Kasumi-1 (cell line): ENCODE results near the gene PCCA.
"Not testable (repeated sequence)": the region's sequence is repeated elsewhere in the genome, so short reads cannot be mapped to it uniquely, and the experiment has no call there.

ENCODE experiments used
- DNase-seq, 2 experiments: peaks; one replicate each; lab custom pipeline; 2025; lab: John Stamatoyannopoulos, UW

PCCA gene, protein sequence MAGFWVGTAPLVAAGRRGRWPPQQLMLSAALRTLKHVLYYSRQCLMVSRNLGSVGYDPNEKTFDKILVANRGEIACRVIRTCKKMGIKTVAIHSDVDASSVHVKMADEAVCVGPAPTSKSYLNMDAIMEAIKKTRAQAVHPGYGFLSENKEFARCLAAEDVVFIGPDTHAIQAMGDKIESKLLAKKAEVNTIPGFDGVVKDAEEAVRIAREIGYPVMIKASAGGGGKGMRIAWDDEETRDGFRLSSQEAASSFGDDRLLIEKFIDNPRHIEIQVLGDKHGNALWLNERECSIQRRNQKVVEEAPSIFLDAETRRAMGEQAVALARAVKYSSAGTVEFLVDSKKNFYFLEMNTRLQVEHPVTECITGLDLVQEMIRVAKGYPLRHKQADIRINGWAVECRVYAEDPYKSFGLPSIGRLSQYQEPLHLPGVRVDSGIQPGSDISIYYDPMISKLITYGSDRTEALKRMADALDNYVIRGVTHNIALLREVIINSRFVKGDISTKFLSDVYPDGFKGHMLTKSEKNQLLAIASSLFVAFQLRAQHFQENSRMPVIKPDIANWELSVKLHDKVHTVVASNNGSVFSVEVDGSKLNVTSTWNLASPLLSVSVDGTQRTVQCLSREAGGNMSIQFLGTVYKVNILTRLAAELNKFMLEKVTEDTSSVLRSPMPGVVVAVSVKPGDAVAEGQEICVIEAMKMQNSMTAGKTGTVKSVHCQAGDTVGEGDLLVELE

GRCh38 chr13:100088644-100089464 lies at the start of gene PCCA:
PCCA (plus strand) TSS chr13:100089093; CDS start chr13:100089121, 28 bp downstream.
- no peak for DNase-seq

DNA sequence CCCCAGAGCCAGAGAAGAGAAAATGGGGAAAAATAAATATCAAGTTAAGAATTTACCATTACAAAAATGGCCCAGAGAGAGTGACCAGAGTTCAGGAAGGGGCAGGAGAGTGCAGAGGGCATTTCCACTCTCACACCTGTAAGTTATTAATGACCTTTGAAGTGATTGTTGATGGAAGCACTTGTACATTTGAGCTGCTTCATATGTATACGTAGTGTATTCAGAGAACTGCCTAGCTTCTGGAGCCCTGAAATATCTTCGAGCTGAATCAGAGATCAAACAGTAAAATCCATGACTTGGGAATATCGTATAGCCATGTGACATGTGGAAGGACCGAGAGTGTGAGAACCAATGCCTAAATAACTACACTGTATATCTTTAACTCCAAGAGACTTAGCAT lies 49.2 kb upstream of the PCCA start:
- DNase-seq = no peak

DNA sequence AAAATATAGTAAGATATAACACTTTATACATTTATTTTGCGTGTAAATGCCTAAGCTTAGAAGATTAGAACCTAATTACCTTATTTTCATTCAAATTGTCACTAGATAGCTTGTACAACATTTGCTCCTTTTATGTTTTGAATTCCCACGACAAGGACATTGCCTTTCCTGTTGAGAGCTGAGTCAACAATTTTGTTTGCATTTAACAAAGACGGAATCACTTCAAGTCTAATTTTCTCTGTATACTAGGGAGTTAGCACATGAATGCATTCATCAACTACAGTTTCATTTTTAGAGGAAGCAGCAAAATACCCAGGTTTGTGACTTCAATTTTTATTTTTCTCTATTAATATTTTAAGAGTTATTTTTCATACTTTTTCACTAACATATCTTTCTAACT lies 48.7 kb upstream of the PCCA start:
- no peak for DNase-seq

DNA sequence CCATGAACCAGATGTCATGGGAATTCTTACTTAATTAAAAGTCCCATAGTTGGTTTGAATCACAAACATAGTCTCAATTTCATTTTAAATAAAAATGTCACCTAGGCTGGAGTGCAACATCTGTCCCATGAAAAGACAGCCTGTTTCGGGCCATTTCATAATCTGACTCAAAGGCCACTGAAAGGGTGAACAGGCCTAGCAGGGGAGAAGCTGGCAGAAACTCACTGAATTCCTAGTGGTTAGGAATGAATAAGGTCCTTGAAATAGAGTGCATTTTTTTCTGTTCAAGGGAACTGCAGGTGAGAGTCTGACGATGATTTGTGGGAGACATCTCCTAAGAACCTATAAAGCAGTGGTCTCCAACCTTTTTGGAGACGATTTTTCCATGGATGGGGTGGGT lies 44.0 kb upstream of the PCCA start:
- no peak for DNase-seq

DNA sequence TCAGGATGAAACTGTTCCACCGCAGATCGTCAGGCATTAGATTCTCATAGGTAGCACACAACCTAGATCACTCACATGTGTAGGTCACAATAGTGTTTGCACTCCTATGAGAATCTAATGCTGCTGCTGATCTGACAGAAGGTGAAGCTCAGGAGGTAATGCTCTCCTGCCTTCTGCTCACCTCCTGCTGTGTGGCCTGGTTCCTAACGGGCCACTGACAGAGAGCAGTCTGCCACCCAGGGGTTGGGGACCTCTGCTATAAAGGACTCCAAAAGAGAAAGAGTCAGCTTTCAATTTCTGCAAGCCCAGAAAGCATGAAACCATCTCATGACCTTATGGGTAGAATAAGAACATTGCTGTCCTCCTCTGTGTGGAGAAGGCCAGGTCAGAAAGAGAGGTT lies 43.5 kb upstream of the PCCA start:
- DNase-seq = no peak

DNA sequence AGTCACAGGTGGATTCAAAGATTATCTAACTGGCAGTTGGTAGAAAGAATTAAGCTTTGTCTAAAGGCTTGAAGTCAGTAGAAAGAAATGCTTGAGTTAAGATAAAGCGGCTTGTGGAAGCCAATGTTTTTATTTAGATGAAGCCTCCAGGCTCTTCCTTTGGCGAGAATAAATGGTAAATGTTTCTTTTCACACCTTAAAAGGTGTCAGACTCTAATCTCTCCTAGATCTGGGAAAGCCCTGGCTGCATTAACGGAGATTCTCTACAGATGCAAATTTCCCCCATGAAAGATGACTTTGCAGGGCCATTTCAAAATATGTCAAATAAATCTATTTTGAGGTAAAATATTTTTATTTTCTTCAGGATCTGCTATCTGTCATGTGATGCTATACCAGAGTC lies 37.8 kb upstream of the PCCA start:
- DNase-seq = no peak

- no peak for DNase-seq
Measured at GRCh38 chr13:100059827-100060226, 29.1 kb upstream of the PCCA start.

DNA sequence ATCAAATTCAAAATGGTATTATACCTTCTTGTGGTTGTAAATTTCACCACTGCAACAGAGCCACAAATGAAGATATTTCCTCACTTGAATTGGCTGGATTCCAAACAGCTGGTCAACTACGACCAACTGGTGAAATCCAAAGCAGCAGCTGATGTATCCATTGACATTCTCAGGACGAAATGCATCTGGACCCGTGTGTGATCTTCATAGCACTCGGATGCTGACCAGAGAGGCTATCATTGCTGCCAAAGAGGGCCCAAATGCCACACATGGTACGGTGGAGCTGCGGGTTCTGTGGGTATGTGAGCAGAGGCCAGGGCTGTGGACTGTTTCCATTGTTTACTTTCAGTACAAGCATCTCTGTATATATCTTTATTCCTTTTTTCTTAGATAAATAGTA lies 25.6 kb upstream of the PCCA start:
- DNase-seq = no peak

GRCh38 chr13:100063906-100064305 lies 25.0 kb upstream of the PCCA start:
- no peak for DNase-seq

GRCh38 chr13:100068133-100068931 lies 20.6 kb upstream of the PCCA start:
- no peak for DNase-seq

DNA sequence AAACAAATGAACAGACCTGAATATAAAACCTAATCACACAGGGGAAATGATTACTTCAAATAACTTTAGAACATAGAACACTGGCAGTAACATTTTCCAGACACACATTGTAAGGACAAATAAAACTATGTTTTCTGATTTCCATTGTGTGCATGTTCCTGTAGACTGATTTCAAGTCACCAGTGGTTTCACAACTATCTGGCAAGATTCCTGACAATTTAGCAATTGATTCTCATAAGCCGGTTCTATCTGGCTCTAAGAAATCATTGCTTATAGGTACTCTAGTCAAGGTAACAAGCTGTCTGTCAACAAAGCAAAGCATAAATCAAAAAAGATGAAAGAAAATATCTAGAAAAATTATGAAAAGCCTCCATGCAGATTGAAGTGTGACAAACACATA lies 19.6 kb upstream of the PCCA start:
- DNase-seq = no peak

DNA sequence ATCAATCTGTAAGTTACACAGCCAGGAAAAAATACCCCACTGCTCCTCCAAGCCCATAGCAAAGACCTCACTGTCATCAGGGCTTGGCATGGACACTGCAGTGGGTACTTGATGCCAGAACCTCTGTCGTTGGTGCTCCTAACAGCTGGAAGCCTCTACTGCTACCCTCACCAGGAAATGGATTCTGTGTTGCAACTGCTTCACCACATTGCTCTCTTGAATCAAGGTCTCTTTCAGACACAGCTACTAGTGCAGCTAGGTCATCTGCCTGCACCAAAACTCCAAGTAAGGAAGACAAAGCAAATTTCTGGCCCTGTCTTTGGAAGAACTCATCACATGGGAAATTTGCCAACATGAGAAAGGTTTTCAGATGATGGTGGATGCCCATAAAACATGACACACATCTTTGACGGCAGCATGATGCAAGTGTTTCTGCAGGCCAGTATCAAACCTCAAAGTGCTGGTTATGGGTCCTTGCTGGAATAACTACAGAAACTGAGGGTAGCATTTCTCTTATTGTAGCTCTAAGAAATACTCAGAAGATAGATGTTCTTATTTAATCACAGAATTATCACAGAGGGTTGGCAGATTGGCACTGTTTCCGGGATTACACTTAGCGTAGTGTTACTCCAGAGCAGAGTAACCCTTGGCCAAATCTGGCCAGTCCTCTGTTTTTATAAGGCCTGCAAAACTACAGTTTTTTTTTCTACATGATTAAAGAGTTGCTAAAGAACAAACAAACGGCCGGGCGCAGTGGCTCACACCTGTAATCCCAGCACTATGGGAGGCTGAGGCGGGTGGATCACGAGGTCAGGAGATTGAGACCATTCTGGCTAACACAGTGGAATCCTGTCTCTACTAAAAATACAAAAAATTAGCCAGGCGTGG lies 12.9 kb upstream of the PCCA start:
- DNase-seq = no peak

GRCh38 chr13:100079003-100079402 lies 9.9 kb upstream of the PCCA start:
- DNase-seq = not testable (repeated sequence)

- not testable (repeated sequence) for DNase-seq
Measured at GRCh38 chr13:100083401-100083800, 5.5 kb upstream of the PCCA start.

- DNase-seq = no peak
Measured at GRCh38 chr13:100088273-100088643, 635 bp upstream of the PCCA start.

DNA sequence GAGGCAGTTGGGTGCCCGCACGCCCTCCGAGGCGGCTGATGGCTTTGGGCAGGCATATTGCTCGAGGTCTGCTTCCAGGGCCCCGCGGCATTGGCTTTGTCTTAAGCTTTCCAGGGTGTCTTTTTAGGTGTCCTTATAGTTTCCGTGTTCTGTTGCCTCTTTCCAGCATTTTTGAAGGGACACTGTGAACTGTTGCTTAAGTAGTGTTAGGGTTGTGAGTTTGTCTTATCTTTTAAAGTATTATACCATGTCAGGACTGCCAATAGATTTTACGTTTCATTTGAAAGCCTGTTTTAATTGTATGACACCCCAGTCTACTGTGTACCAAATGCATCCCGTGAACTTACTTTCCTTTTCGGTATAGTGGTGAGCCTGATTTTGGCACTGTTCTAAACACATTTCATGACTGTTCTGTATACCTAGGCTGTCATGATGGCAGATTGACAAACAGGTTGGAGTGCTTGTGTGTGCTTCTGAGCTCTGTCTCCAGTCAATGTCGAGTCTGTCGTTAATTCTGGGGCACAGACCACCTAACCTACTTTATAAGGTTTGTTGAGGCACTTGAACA lies 656 bp downstream of the PCCA start:
- DNase-seq = no peak

GRCh38 chr13:100090861-100091260 lies 2.0 kb downstream of the PCCA start:
- no peak for DNase-seq

DNA sequence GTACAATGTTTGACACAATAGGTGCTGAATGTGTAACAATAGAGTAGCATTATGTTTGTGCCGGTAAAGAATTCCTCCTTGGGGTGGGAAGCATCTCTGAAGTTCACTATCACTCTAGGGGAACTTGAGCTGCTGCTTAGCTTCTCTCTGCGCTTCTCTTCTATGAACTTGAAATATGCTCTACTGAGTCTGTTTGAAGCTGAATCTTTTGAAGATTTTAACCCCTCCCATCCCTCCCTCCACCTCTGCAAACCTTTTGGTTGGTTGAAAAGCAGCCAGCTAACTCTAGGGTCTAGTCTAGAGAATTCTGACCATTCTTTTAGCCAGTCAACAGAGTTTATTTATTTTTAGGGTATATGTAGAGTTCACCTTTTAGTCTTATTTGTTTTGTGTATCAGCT lies 2.5 kb downstream of the PCCA start:
- DNase-seq = no peak

DNA sequence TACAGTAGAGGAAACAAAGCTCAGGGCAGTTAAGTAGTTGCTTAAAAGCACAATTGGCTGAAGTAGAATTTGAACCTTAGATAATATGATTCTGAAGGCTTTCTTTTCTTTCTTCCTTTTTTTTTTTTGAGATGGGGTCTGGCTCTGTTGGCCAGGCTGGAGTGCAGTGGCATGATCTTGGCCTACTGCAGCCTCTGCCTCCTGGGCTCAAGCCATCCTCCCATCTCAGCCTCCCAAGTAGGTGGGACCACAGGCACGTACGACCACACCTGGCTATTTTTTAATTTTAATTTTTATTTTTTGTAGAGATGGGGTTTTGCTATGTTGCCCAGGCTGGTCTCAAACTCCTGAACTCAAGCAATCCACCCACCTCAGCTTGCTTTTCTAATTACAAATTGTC lies 3.4 kb downstream of the PCCA start:
- not testable (repeated sequence) for DNase-seq

GRCh38 chr13:100095498-100095897 lies 6.6 kb downstream of the PCCA start:
- no peak for DNase-seq
